ENCODE measurements around the gene NCAM2. TPM values are rescaled to one million over a fixed set of nuclear protein-coding genes. Genes with fewer than 3 reads are reported as not detected.

Gene NCAM2
- total and polyA plus RNA-seq, 2 of the 8 experiments (the other 6 are each of a cell fraction or from before 2014, with no cell fraction given) = 0.14 to 1.1 TPM

DNA sequence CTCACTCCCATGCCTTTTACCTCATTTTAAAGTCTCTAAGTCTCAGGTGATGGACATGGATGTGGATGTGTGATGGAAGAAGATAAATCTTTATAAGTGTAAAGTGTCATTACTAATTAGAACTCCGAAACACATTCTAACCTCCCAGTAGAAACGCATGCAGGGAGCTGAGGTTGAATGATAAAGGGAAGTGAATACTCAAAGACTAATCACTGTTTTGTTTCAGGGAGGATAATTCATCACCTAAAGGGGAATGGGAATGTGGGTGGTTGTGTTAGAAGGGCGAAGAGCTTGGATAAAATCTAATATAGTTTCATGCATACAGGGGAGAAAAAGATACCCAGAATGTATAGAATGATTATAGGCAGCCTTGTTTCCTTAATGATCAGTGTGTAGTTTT, 12.5 kb downstream of the NCAM2 start (continued):
- TF ChIP-seq SIN3A (conservative IDR thresholded peaks at IDR 0.05 in 1 of 2, IDR thresholded peaks at IDR 0.05 in 1 of 2; ENCODE audit: low read depth in 1 of 2, low read length in 2 of 2) = no peak
- TF ChIP-seq MAFK (IDR thresholded peaks at IDR 0.05; ENCODE audit: low read depth, low read length) = no peak
- TF ChIP-seq POU5F1 (IDR thresholded peaks at IDR 0.05; ENCODE audit: low read depth, low read length) = no peak
